Choroid plexus epithelial cell (primary cell): ENCODE measurements around the gene COA6.
A peak's percentile ranks its signal among the peaks of the same experiment; 100 is the strongest.

ENCODE experiments used
- DNase-seq: peaks from one replicate; pipeline ENCODE4 v3.0.0-alpha.2; 2010; ENCODE audit warnings: low read depth
- H3K4me3 ChIP-seq: 2 replicates; pipeline ENCODE4 v1.5.1; 2011; ENCODE audit warnings: low read depth, mild to moderate bottlenecking, control low read depth, low read length, moderate library complexity
- CTCF ChIP-seq: conservative IDR thresholded peaks from 2 replicates; pipeline ENCODE4 v1.5.1; 2011; ENCODE audit warnings: low read depth, mild to moderate bottlenecking, control low read depth, inconsistent platforms, low read length, moderate library complexity

The COA6 gene

DNA sequence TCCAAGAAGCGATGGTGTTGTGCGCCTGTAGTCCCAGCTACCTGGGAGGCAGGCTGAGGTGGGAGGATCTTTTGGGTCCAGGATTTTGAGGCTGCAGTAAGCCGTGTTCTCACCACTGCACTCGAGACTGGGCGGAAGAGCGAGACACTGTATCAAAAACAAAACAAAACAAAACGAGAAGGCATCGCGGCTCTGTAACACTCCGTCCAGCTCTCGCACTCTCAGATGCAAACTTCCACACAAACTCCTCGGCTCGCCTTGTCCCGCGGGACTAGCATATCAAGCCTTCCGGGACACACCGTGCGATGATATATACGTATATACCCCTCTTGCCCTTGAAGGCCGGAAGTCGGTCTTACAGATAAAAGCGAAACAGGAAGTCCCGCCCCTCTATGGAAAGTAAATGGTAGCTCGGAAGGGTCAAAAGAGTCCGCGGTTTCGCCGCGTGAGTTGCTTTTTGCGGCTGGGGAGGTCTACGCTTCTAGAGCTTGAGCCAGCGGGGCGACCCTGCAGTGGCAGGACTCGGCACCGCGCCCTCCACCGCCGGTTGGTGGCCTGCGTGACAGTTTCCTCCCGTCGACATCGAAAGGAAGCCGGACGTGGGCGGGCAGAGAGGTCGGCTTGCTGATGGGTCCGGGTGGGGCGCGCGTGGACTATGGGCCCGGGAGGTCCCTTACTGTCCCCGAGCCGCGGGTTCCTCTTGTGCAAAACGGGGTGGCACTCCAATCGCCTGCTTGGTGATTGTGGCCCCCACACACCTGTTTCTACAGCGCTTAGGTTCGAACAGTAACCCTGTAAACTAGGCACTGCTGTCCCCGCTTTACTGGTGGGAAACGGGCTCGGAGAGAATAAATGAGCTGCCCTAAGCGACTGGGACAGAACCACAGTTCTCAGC is at the start of gene COA6:
TSS of gene COA6 (plus strand) at position 393 of the 895 bp plus-strand sequence. CDS start at position 404, 11 bp downstream.
- TF ChIP-seq CTCF, result no peak
- peak within 1 kb of the TSS; percentile 95 for H3K4me3 ChIP-seq
- peak; percentile 98 for DNase-seq

GRCh38 chr1:234324821-234325220 is 48.4 kb upstream of the COA6 start:
- no peak overlapping the region for H3K4me3 ChIP-seq
- TF ChIP-seq CTCF, result no peak
- no peak for DNase-seq

DNA sequence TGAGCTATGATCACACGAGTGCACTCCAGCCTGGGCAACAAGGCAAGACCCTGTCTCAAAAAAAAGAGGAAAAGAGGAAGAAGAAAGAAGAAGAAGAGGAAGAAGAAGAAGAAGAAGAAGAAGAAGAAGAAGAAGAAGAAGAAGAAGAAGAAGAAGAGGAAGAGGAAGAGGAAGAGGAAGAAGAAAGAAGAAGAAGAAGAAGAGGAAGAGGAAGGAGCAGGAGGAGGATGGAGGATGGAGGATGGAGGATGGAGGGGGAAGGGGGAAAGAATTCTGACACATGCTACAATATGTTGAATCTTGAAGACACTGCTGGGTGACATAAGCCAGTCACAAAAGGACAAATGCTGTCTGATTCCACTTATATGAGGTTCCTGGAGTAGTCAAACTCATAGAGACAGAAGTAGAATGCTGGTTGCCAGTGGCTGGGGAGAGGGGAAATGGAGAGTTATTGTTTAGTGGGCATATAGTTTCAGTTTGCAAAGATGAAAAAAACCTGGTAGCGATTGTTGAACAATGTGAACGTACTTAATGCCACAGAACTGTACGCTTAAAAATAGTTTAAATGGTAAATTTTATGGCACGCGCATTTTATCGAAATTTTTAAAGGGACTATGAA is 47.3 kb upstream of the COA6 start:
- no peak for TF ChIP-seq CTCF
- DNase-seq, result no peak
- no peak overlapping the region for H3K4me3 ChIP-seq

- peak; percentile 62 for DNase-seq
- H3K4me3 ChIP-seq, result peak overlapping the region; percentile 41
- peak; percentile 88 for TF ChIP-seq CTCF
These were observed 46.5 kb upstream of the COA6 start for GRCh38 chr1:234326497-234327366.

DNA sequence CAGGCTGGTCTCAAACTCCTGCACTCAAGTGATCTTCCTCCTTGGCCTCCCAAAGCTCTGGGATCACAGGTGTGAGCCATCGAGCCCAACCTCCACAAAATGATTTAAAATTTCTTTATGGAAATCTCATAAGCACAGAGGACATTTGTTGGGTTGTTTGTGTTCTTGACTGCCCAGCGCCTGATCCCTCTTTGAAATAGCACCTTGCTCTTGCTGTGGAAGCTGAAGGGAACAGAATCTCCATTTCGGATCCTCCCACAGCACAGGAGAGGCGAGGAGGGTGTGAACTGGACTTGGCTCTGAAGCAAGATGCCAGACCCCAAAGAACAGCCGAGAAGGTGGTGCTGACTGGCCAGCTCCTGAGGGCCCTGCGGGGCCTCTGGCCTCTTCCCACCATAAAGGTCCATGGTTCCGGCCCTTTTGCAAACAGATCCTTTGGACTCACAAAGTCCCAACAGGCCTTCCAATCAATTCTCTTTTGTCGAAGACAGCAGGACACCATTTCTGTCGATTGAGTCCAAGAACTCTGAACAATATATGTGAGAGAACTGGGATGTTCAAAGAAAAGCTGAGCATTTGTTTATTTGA is 45.6 kb upstream of the COA6 start:
- TF ChIP-seq CTCF, result no peak
- H3K4me3 ChIP-seq, result no peak overlapping the region
- DNase-seq, result no peak

GRCh38 chr1:234330843-234331215 is 42.4 kb upstream of the COA6 start:
- H3K4me3 ChIP-seq, result no peak overlapping the region
- DNase-seq, result peak; percentile 13
- no peak for TF ChIP-seq CTCF
